ENCODE results near the gene STRAP. TPM values are rescaled to one million over a fixed set of nuclear protein-coding genes. Genes with fewer than 3 reads are reported as not detected.
A peak's percentile ranks its signal among the peaks of the same experiment; 100 is the strongest.

The STRAP gene, protein sequence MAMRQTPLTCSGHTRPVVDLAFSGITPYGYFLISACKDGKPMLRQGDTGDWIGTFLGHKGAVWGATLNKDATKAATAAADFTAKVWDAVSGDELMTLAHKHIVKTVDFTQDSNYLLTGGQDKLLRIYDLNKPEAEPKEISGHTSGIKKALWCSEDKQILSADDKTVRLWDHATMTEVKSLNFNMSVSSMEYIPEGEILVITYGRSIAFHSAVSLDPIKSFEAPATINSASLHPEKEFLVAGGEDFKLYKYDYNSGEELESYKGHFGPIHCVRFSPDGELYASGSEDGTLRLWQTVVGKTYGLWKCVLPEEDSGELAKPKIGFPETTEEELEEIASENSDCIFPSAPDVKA
- 171 and 173 TPM in 2 replicates for total RNA-seq (2014; rRNA removed; shearing (Covaris generic))

DNA sequence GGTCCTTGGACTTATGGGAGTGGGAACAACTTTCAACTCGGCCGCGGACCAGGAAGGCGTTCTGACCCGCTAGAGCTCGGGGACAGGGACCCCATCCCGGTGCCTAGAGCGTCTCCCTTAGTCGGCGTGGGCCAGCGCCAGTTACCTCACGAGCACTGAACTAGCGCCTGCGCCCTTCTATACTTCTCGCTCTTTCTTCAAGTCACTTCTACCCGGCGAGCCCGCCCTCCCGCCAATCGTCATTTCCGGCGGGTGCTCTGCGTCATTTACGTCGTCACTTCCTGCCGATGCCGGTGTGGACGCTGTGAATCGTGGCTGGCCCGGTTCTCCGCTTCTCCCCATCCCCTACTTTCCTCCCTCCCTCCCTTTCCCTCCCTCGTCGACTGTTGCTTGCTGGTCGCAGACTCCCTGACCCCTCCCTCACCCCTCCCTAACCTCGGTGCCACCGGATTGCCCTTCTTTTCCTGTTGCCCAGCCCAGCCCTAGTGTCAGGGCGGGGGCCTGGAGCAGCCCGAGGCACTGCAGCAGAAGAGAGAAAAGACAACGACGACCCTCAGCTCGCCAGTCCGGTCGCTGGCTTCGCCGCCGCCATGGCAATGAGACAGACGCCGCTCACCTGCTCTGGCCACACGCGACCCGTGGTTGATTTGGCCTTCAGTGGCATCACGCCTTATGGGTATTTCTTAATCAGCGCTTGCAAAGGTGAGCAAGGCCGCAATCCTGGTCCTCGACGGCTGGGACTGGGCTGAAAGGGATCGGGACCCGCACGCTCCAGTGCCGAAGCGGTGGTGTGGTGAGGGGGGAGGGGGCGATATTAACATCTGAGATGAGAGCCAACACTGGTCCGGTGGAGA is at the start of gene STRAP:
STRAP (plus strand) TSS at position 270 of the 854 bp plus-strand sequence; CDS start at position 591, 321 bp downstream.
- H3K36me3 ChIP-seq, result peaks cover 23% of the 10 kb centered on the region
- H3K9me3 ChIP-seq (replicated peaks), result no peaks in the 10 kb centered on the region
- peak; percentile 96 to 97 for DNase-seq
- H3K27me3 ChIP-seq, result no peaks in the 10 kb centered on the region
- peaks cover 8% of the 10 kb centered on the region for H3K4me1 ChIP-seq
- H3K4me3 ChIP-seq, result peak within 1 kb of the TSS; percentile 71
- peak within 1 kb of the TSS; percentile 73 for H3K27ac ChIP-seq

- Histone ChIP-seq H3K27me3 (no peaks in the 10 kb centered on the region), H3K36me3 (no peaks in the 10 kb centered on the region)
Observed at GRCh38 chr12:15834575-15834974, 47.6 kb upstream of the STRAP start.

DNA sequence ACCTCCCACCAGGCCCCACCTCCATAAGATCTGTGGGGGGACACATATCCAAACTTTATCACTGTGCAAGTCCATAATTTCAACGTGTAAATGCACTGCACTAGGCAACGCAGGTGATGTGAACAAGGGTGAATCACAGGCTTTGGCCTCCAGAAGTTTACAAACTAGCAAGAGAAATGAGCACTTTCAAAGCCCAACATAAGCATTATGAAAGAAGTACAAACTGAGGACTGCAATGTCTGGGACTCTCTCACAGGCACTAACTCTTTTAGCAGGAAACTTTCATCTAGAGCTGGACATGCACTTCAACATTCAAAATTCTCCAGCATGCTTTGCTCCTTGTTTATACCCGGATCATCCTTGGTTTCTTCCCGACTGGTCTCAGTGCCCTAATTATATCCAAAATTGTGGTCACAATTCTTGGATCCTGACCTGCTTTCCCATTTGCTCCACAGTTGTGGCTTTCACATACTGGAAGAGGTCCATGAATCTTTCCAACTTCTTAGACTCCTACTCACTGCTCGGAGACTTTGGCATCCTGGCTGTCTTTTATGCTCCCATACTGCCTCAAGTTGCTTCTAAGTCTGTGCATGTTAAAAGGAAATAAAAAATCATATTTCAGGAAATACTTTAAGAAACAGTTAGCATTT is 44.9 kb upstream of the STRAP start:
- no peaks in the 10 kb centered on the region for H3K36me3 ChIP-seq
- H3K9me3 ChIP-seq (replicated peaks), result no peaks in the 10 kb centered on the region; the same call in 1 of the 2 replicates
- H3K27ac ChIP-seq, result no peak overlapping the region
- no peak for DNase-seq
- no peak overlapping the region for H3K4me3 ChIP-seq
- no peaks in the 10 kb centered on the region for H3K4me1 ChIP-seq
- no peaks in the 10 kb centered on the region for H3K27me3 ChIP-seq

More at GRCh38 chr12:15834575-15834974, 47.6 kb upstream of the STRAP start:
- Histone ChIP-seq H3K4me1 (peaks cover 19% of the 10 kb centered on the region), H3K9me3 (replicated peaks) (no peaks in the 10 kb centered on the region; the same call in 1 of the 2 replicates), H3K27ac (no peak overlapping the region), H3K4me3 (no peak overlapping the region)
- no peak for DNase-seq

- Histone ChIP-seq H3K9me3 (replicated peaks) (no peaks in the 10 kb centered on the region; the same call in 1 of the 2 replicates), H3K27me3 (no peaks in the 10 kb centered on the region), H3K27ac (no peak overlapping the region), H3K4me3 (no peak overlapping the region), H3K4me1 (no peaks in the 10 kb centered on the region), H3K36me3 (no peaks in the 10 kb centered on the region)
- DNase-seq, result no peak
Observed at GRCh38 chr12:15839041-15839440, 43.1 kb upstream of the STRAP start.

- Histone ChIP-seq H3K4me1 (no peaks in the 10 kb centered on the region), H3K4me3 (no peak overlapping the region), H3K27ac (no peak overlapping the region), H3K27me3 (no peaks in the 10 kb centered on the region), H3K36me3 (no peaks in the 10 kb centered on the region), H3K9me3 (replicated peaks) (no peaks in the 10 kb centered on the region; the same call in 1 of the 2 replicates)
- DNase-seq, result no peak
Observed at GRCh38 chr12:15839682-15840081, 42.5 kb upstream of the STRAP start.

GRCh38 chr12:15842108-15842507 is 40.1 kb upstream of the STRAP start:
- H3K27ac ChIP-seq, result no peak overlapping the region
- no peak overlapping the region for H3K4me3 ChIP-seq
- H3K4me1 ChIP-seq, result no peaks in the 10 kb centered on the region
- no peaks in the 10 kb centered on the region for H3K27me3 ChIP-seq
- no peaks in the 10 kb centered on the region; the same call in 1 of the 2 replicates for H3K9me3 ChIP-seq (replicated peaks)
- DNase-seq, result no peak
- H3K36me3 ChIP-seq, result no peaks in the 10 kb centered on the region

DNA sequence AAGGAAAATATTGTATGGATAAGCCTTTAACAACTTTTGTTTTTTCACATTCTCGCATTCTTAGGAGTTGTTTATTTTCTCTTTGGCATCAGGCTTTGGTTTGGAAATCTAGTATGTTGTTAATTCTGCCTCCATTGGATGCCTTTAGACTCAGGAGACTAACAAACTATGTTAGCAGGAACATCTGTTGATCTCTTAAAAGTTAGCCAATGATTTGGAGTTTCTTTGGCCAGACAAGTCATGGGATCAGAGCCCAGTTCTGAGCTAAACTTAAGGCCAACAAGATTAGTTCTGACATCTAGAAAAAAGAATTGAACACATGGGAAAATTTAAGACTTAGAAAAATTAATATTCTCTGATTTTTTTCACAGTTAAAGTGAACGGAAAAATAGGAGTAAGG is 35.3 kb upstream of the STRAP start:
- H3K4me3 ChIP-seq, result no peak overlapping the region
- DNase-seq, result no peak
- no peaks in the 10 kb centered on the region for H3K4me1 ChIP-seq
- no peaks in the 10 kb centered on the region for H3K36me3 ChIP-seq
- no peak overlapping the region for H3K27ac ChIP-seq
- no peaks in the 10 kb centered on the region for H3K27me3 ChIP-seq
- no peaks in the 10 kb centered on the region for H3K9me3 ChIP-seq (replicated peaks)

DNA sequence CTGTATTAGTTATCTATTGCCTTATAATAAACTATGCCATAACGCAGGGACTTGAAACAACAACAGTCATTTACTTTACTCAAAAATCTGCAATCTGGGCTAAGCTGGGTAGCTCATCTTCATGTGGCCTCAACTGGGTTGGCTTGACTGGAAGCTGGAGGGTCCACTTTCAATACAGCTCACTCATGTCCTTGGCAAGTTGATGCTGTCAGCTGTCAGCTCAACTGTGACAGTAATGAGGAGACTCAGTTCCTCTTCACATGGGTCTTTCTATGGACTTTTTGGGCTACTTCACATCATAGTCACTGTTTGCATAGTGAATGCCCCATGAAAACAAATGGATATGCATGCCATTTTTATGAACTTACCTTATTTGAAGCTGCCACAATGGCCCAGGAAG is 33.6 kb upstream of the STRAP start:
- no peak for DNase-seq
- H3K4me3 ChIP-seq, result no peak overlapping the region
- H3K4me1 ChIP-seq, result no peaks in the 10 kb centered on the region
- no peaks in the 10 kb centered on the region for H3K9me3 ChIP-seq (replicated peaks)
- H3K36me3 ChIP-seq, result no peaks in the 10 kb centered on the region
- H3K27ac ChIP-seq, result no peak overlapping the region
- H3K27me3 ChIP-seq, result no peaks in the 10 kb centered on the region

GRCh38 chr12:15851045-15851620 is 31.1 kb upstream of the STRAP start:
- Histone ChIP-seq H3K27me3 (no peaks in the 10 kb centered on the region), H3K36me3 (no peaks in the 10 kb centered on the region), H3K4me3 (no peak overlapping the region), H3K27ac (no peak overlapping the region), H3K9me3 (replicated peaks) (no peaks in the 10 kb centered on the region), H3K4me1 (no peaks in the 10 kb centered on the region)
- no peak for DNase-seq

GRCh38 chr12:15851919-15852318 is 30.3 kb upstream of the STRAP start:
- Histone ChIP-seq H3K36me3 (no peaks in the 10 kb centered on the region), H3K4me3 (no peak overlapping the region), H3K4me1 (no peaks in the 10 kb centered on the region), H3K27ac (no peak overlapping the region), H3K27me3 (no peaks in the 10 kb centered on the region), H3K9me3 (replicated peaks) (no peaks in the 10 kb centered on the region)
- DNase-seq, result no peak

DNA sequence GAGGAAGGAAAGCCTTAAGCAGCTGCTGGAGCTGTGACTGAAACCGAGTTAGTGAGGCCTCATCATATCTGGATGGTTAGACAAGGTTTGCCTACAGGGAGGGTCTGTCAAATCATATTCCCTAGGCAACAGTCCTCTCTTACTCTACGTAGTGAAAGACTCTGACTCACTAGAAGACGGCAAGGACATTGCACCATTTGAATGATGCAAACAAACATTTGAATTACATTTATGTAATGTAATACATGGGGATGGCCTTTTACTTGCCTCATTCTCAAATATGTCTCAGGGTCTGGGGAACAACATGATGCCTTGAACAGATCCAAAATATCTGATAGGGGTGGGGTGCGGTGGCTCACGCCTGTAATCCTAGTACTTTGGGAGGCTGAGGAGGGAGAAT is 29.8 kb upstream of the STRAP start:
- no peaks in the 10 kb centered on the region for H3K9me3 ChIP-seq (replicated peaks)
- H3K27ac ChIP-seq, result no peak overlapping the region
- no peaks in the 10 kb centered on the region for H3K4me1 ChIP-seq
- DNase-seq, result no peak
- H3K27me3 ChIP-seq, result no peaks in the 10 kb centered on the region
- no peaks in the 10 kb centered on the region for H3K36me3 ChIP-seq
- no peak overlapping the region for H3K4me3 ChIP-seq

DNA sequence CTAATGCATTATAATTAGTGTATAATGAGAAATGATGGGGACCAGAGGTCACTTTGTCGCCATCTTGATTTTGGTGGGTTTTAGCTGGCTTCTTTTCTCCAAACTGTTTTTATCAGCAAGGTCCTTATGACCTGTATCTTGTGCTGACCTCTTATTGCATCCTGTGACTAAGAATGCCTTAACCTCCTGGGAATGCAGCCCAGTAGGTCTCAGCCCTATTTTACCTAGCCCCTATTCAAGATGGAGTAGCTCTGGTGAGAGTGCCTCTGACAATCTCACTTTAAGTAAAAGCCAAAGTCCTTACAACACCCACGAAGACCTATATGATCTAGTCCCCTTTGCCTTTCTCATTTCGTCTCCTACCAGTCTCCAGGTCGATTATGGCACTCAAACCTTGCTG is 28.3 kb upstream of the STRAP start:
- Histone ChIP-seq H3K4me3 (no peak overlapping the region), H3K36me3 (no peaks in the 10 kb centered on the region), H3K4me1 (no peaks in the 10 kb centered on the region), H3K27ac (no peak overlapping the region), H3K27me3 (no peaks in the 10 kb centered on the region), H3K9me3 (replicated peaks) (no peaks in the 10 kb centered on the region)
- DNase-seq, result no peak

- Histone ChIP-seq H3K9me3 (replicated peaks) (no peaks in the 10 kb centered on the region), H3K4me3 (no peak overlapping the region), H3K27me3 (no peaks in the 10 kb centered on the region), H3K4me1 (no peaks in the 10 kb centered on the region), H3K36me3 (no peaks in the 10 kb centered on the region), H3K27ac (no peak overlapping the region)
- no peak for DNase-seq
Observed at GRCh38 chr12:15854916-15855315, 27.3 kb upstream of the STRAP start.

GRCh38 chr12:15855646-15856045 is 26.5 kb upstream of the STRAP start:
- Histone ChIP-seq H3K4me1 (no peaks in the 10 kb centered on the region), H3K4me3 (no peak overlapping the region), H3K27me3 (no peaks in the 10 kb centered on the region), H3K27ac (no peak overlapping the region), H3K9me3 (replicated peaks) (no peaks in the 10 kb centered on the region), H3K36me3 (no peaks in the 10 kb centered on the region)
- DNase-seq, result no peak
